Cardiac fibroblast (primary cell): Measurements from ENCODE around the gene PHLPP2.

Source experiments
- DNase-seq, 2 donors: peaks; one replicate each; pipeline versions ENCODE4 v3.0.0 to v3.0.0-alpha.2; 2010; ENCODE audit warnings: low read depth in 2 of 2
- H3K4me3 ChIP-seq, 2 donors: replicated peaks in 1 of 2; 1 replicate in 1 of 2; 2 replicates in 1 of 2; pipeline ENCODE4 v1.5.1; 2011; ENCODE audit warnings: low read depth in 2 of 2, low read length in 2 of 2, mild to moderate bottlenecking in 2 of 2, moderate library complexity in 1 of 2
- CTCF ChIP-seq: IDR thresholded peaks from one replicate; pipeline ENCODE4 v1.5.1; 2011; ENCODE audit warnings: low read depth, mild to moderate bottlenecking, low read length, inconsistent platforms

Gene PHLPP2

GRCh38 chr16:71631776-71632175, 92.7 kb downstream of the PHLPP2 start:
- no peak for TF ChIP-seq CTCF
- DNase-seq, result peak in 1 of 2 donors; percentile 64
- H3K4me3 ChIP-seq, result no peak overlapping the region

- H3K4me3 ChIP-seq, result no peak overlapping the region
- no peak for TF ChIP-seq CTCF
- no peak for DNase-seq
Measured at GRCh38 chr16:71630808-71631207, 93.7 kb downstream of the PHLPP2 start.

- no peak for TF ChIP-seq CTCF
- DNase-seq, result no peak
- H3K4me3 ChIP-seq, result no peak overlapping the region
Measured at GRCh38 chr16:71629278-71630016, 95.1 kb downstream of the PHLPP2 start.

- TF ChIP-seq CTCF, result no peak
- no peak overlapping the region for H3K4me3 ChIP-seq
- DNase-seq, result peak; percentile 61 to 80
Measured at GRCh38 chr16:71628810-71629209, 95.7 kb downstream of the PHLPP2 start.

- H3K4me3 ChIP-seq, result no peak overlapping the region
- no peak for TF ChIP-seq CTCF
- DNase-seq, result peak in 1 of 2 donors; percentile 12
Measured at GRCh38 chr16:71627731-71628181, 96.7 kb downstream of the PHLPP2 start.

GRCh38 chr16:71626858-71627213, 97.7 kb downstream of the PHLPP2 start:
- no peak for TF ChIP-seq CTCF
- DNase-seq, result no peak
- H3K4me3 ChIP-seq, result peak overlapping the region in 1 of 2 donors; percentile 19
